T-cell (primary cell): ENCODE data around the gene CCDC127. TPM values are rescaled to one million over a fixed set of nuclear protein-coding genes. Genes with fewer than 3 reads are reported as not detected.

Experiments used
- ATAC-seq, 4 experiments: fragments of 200-7000 bp in 3 of 4; fragments of 150-1000 bp in 1 of 4; cut with Tn5 transposase; replicated peaks in 1 of 4; 1 replicate in 3 of 4; 2 replicates in 1 of 4; pipeline ENCODE4 v1.10.0; 2021; ENCODE audit warnings: moderate library complexity in 3 of 4, mild to moderate bottlenecking in 2 of 4, moderate number of reproducible peaks in 1 of 4
- CTCF ChIA-PET, 2 donors: fragments of 300-600 bp; sonication (Branson Sonifier 250); formaldehyde crosslinking; loops; one replicate each; lab custom pipeline; 2022; ENCODE audit warnings: antibody characterized with exemption in 2 of 2; lab: Charles Lee
- POLR2A ChIA-PET, 2 donors: fragments of 300-600 bp; sonication (Branson Sonifier 250); formaldehyde crosslinking; loops; one replicate each; lab custom pipeline; 2022; ENCODE audit warnings: antibody characterized with exemption in 2 of 2; lab: Charles Lee
- DNase-seq, 35 experiments: peaks; one replicate each; pipeline versions ENCODE4 v3.0.0 to v3.0.0-alpha.2; 2013 to 2023
- H3K27ac ChIP-seq: one replicate; pipeline ENCODE4 v1.5.1; 2013; ENCODE audit warnings: low read length
- H3K27me3 ChIP-seq, 2 experiments: replicated peaks in 1 of 2; 1 replicate in 1 of 2; 2 replicates in 1 of 2; pipeline versions ENCODE4 v1.6.1 to v1.7.0; 2013; ENCODE audit warnings: low read length in 1 of 2, mixed read lengths in 1 of 2; ENCODE audit not compliant: control insufficient read depth in 2 of 2, insufficient read depth in 2 of 2; ENCODE audit errors: extremely low read depth in 1 of 2
- H3K36me3 ChIP-seq, 2 donors: 1 replicate in 1 of 2; 2 replicates in 1 of 2; pipeline versions ENCODE4 v1.6.1 to v1.7.0; 2013; ENCODE audit warnings: low read length in 1 of 2; ENCODE audit not compliant: control insufficient read depth in 2 of 2, insufficient read depth in 1 of 2; ENCODE audit errors: extremely low read depth in 1 of 2
- H3K4me1 ChIP-seq, 2 experiments: 1 replicate in 1 of 2; 2 replicates in 1 of 2; pipeline versions ENCODE4 v1.6.1 to v1.7.0; 2013; ENCODE audit warnings: low read length in 2 of 2, mixed read lengths in 1 of 2; ENCODE audit not compliant: insufficient read depth in 2 of 2, control insufficient read depth in 1 of 2; ENCODE audit errors: extremely low read depth in 1 of 2
- H3K4me3 ChIP-seq, 2 donors: 1 replicate in 1 of 2; 2 replicates in 1 of 2; pipeline versions ENCODE4 v1.5.1 to v1.7.0; 2013; ENCODE audit warnings: mild to moderate bottlenecking in 2 of 2, low read length in 1 of 2, moderate library complexity in 1 of 2; ENCODE audit not compliant: control insufficient read depth in 1 of 2; ENCODE audit errors: extremely low read depth in 1 of 2
- H3K9me3 ChIP-seq: 2 replicates; pipeline ENCODE4 v1.7.0; 2013
- H3K27ac Mint-ChIP-seq, 2 donors: one replicate each; pipeline ENCODE4 v1.8.0; 2020 to 2021; ENCODE audit warnings: mild to moderate bottlenecking in 2 of 2, mixed read lengths in 2 of 2
- H3K27me3 Mint-ChIP-seq, 2 donors: one replicate each; pipeline ENCODE4 v1.8.0; 2021 to 2022; ENCODE audit warnings: mixed read lengths in 2 of 2
- H3K36me3 Mint-ChIP-seq: one replicate; pipeline ENCODE4 v1.8.0; 2021; ENCODE audit warnings: mixed read lengths
- H3K4me1 Mint-ChIP-seq, 3 donors: one replicate each; pipeline ENCODE4 v1.8.0; 2020 to 2022; ENCODE audit warnings: mixed read lengths in 3 of 3, mild to moderate bottlenecking in 1 of 3
- H3K4me3 Mint-ChIP-seq, 3 donors: one replicate each; pipeline ENCODE4 v1.8.0; 2020 to 2022; ENCODE audit warnings: mild to moderate bottlenecking in 3 of 3, mixed read lengths in 3 of 3, moderate library complexity in 3 of 3
- H3K9me3 Mint-ChIP-seq, 3 donors: one replicate each; pipeline ENCODE4 v1.8.0; 2020 to 2022; ENCODE audit warnings: mixed read lengths in 3 of 3
- WGBS: methylation state at CpG from one replicate; pipeline ENCODE4 v1.1.5; 2013; ENCODE audit warnings: missing lambda C conversion rate; ENCODE audit not compliant: insufficient coverage; 5-methylcytosine and 5-hydroxymethylcytosine counted together
- total RNA-seq, 35 experiments: library from RNA in 6 of 35; stranded (reverse) in 6 of 35; fragments of 120-200 nt in 1 of 35; gene quantifications; one replicate each; pipeline versions ENCODE4 v1.2.1 to v1.2.4 and lab custom pipeline; 2013 to 2026

The CCDC127 gene
- total RNA-seq, 5 donors from 2014 or later (not counting 1 experiment from before 2014, with no cell fraction given) = 2.5 to 9.8 (median 6.3) TPM

- H3K27ac Mint-ChIP-seq = no peak overlapping the region
- peaks cover 5 to 8% (median 6%) of the 10 kb centered on the region in 3 donors for H3K4me1 Mint-ChIP-seq
- no peak for ATAC-seq
- Histone ChIP-seq H3K4me1 (peaks cover 0 to 16% of the 10 kb centered on the region in 2 experiments), H3K4me3 (no peak overlapping the region), H3K27ac (no peak overlapping the region), H3K36me3 (no peaks in the 10 kb centered on the region), H3K9me3 (no peaks in the 10 kb centered on the region), H3K27me3 (peaks cover 0 to 48% of the 10 kb centered on the region in 2 experiments)
- ChIA-PET POLR2A (no interaction called here), CTCF (interaction anchor here in 1 of 2 donors (0.5 kb wide), 1 partner anchor 25 kb away, joined by 3 read pairs; the partner anchor contains the start of gene SDHA)
- no peaks in the 10 kb centered on the region for H3K9me3 Mint-ChIP-seq
- no peak overlapping the region for H3K4me3 Mint-ChIP-seq
- no peaks in the 10 kb centered on the region for H3K36me3 Mint-ChIP-seq
- no peak for DNase-seq
- WGBS = 83% methylated on average over 12 of the region's 17 CpGs
- peaks cover 0 to 12% of the 10 kb centered on the region in 2 donors for H3K27me3 Mint-ChIP-seq
These were observed 24.8 kb downstream of the CCDC127 start for GRCh38 chr5:192970-193831.

GRCh38 chr5:192691-192969, 25.3 kb downstream of the CCDC127 start:
- WGBS = 90% methylated on average over 4 of the region's 9 CpGs
- H3K36me3 Mint-ChIP-seq = no peaks in the 10 kb centered on the region
- H3K27ac ChIP-seq = no peak overlapping the region
- H3K4me3 Mint-ChIP-seq = peak overlapping the region in 1 of 3 donors; percentile 37
- peaks cover 5 to 9% (median 6%) of the 10 kb centered on the region in 3 donors for H3K4me1 Mint-ChIP-seq
- no peaks in the 10 kb centered on the region for H3K36me3 ChIP-seq
- CTCF ChIA-PET = interaction anchor here in 1 of 2 donors (0.5 kb wide), 1 partner anchor 26 kb away, joined by 3 read pairs; the partner anchor contains the start of gene SDHA
- POLR2A ChIA-PET = no interaction called here
- DNase-seq (no peak), ATAC-seq (no peak)
- H3K27me3 ChIP-seq = peaks cover 0 to 54% of the 10 kb centered on the region in 2 experiments
- H3K27ac Mint-ChIP-seq = no peak overlapping the region
- peaks cover 0 to 19% of the 10 kb centered on the region in 2 experiments for H3K4me1 ChIP-seq
- no peaks in the 10 kb centered on the region for H3K9me3 ChIP-seq
- no peak overlapping the region for H3K4me3 ChIP-seq
- peaks cover 0 to 12% of the 10 kb centered on the region in 2 donors for H3K27me3 Mint-ChIP-seq
- H3K9me3 Mint-ChIP-seq = no peaks in the 10 kb centered on the region

- H3K9me3 Mint-ChIP-seq = no peaks in the 10 kb centered on the region
- H3K4me3 Mint-ChIP-seq = peak overlapping the region in 1 of 3 donors; percentile 37
- H3K4me3 ChIP-seq = peak overlapping the region in 1 of 2 donors; percentile 58
- WGBS = 89% methylated on average over 36 of the region's 46 CpGs
- H3K36me3 ChIP-seq = no peaks in the 10 kb centered on the region
- no peak overlapping the region for H3K27ac Mint-ChIP-seq
- H3K27ac ChIP-seq = no peak overlapping the region
- ATAC-seq (no peak), DNase-seq (no peak)
- CTCF ChIA-PET = no interaction called here
- POLR2A ChIA-PET = no interaction called here
- peaks cover 5 to 9% (median 6%) of the 10 kb centered on the region in 3 donors for H3K4me1 Mint-ChIP-seq
- peaks cover 0 to 19% of the 10 kb centered on the region in 2 experiments for H3K4me1 ChIP-seq
- no peaks in the 10 kb centered on the region for H3K36me3 Mint-ChIP-seq
- peaks cover 0 to 59% of the 10 kb centered on the region in 2 experiments for H3K27me3 ChIP-seq
- H3K9me3 ChIP-seq = no peaks in the 10 kb centered on the region
- peaks cover 0 to 12% of the 10 kb centered on the region in 2 donors for H3K27me3 Mint-ChIP-seq
These were observed 25.8 kb downstream of the CCDC127 start for GRCh38 chr5:191949-192690.

- Histone ChIP-seq H3K4me1 (peaks cover 0 to 19% of the 10 kb centered on the region in 2 experiments), H3K36me3 (no peaks in the 10 kb centered on the region), H3K27ac (no peak within 1 kb of the TSS), H3K4me3 (peak within 1 kb of the TSS in 1 of 2 donors; percentile 58), H3K9me3 (no peaks in the 10 kb centered on the region), H3K27me3 (peaks cover 0 to 67% of the 10 kb centered on the region in 2 experiments)
- peaks cover 0 to 12% of the 10 kb centered on the region in 2 donors for H3K27me3 Mint-ChIP-seq
- no peaks in the 10 kb centered on the region for H3K36me3 Mint-ChIP-seq
- H3K4me1 Mint-ChIP-seq = peaks cover 5 to 9% (median 6%) of the 10 kb centered on the region in 3 donors
- WGBS = 22% methylated on average over 55 of the region's 56 CpGs
- ChIA-PET CTCF (no interaction called here), POLR2A (no interaction called here)
- H3K9me3 Mint-ChIP-seq = no peaks in the 10 kb centered on the region
- peak within 1 kb of the TSS in 2 of 3 donors; percentile 9 to 57 for H3K4me3 Mint-ChIP-seq
- DNase-seq (peak in 15 of 35 experiments; percentile 12 to 34 (median 21)), ATAC-seq (peak; percentile 45 to 56 (median 52))
- H3K27ac Mint-ChIP-seq = no peak within 1 kb of the TSS
These were observed 26.7 kb downstream of the CCDC127 start, which contains the start of gene LRRC14B for GRCh38 chr5:191036-191948. Gene LRRC14B (plus strand): TSS chr5:191495. CDS start chr5:191539, 44 bp downstream.

GRCh38 chr5:190366-191035, 27.5 kb downstream of the CCDC127 start:
- peaks cover 0 to 12% of the 10 kb centered on the region in 2 donors for H3K27me3 Mint-ChIP-seq
- H3K27ac Mint-ChIP-seq = no peak overlapping the region
- WGBS = 83% methylated on average over 8 of the region's 16 CpGs
- Histone ChIP-seq H3K4me1 (peaks cover 0 to 19% of the 10 kb centered on the region in 2 experiments), H3K9me3 (no peaks in the 10 kb centered on the region), H3K4me3 (no peak overlapping the region), H3K27ac (no peak overlapping the region), H3K36me3 (no peaks in the 10 kb centered on the region), H3K27me3 (peaks cover 0 to 66% of the 10 kb centered on the region in 2 experiments)
- H3K9me3 Mint-ChIP-seq = no peaks in the 10 kb centered on the region
- POLR2A ChIA-PET = no interaction called here
- ATAC-seq (no peak), DNase-seq (no peak)
- H3K36me3 Mint-ChIP-seq = no peaks in the 10 kb centered on the region
- peaks cover 5 to 9% (median 6%) of the 10 kb centered on the region in 3 donors for H3K4me1 Mint-ChIP-seq
- peak overlapping the region in 1 of 3 donors; percentile 57 for H3K4me3 Mint-ChIP-seq
- CTCF ChIA-PET = no interaction called here
